B cell (primary cell): ENCODE results near the gene TNFRSF6B. TPM values are rescaled to one million over a fixed set of nuclear protein-coding genes. Genes with fewer than 3 reads are reported as not detected.

Experiments used
- ATAC-seq: fragments of 200-7000 bp; cut with Tn5 transposase; one replicate; pipeline ENCODE4 v1.10.0; 2021; ENCODE audit warnings: low read depth, mild to moderate bottlenecking, moderate number of reproducible peaks, moderate library complexity
- CTCF ChIA-PET: fragments of 350-600 bp; sonication (Branson Sonifier 250); formaldehyde crosslinking; loops from one replicate; lab custom pipeline; 2021; ENCODE audit warnings: antibody characterized with exemption, inconsistent platforms; lab: Charles Lee
- POLR2A ChIA-PET: fragments of 350-600 bp; sonication (Branson Sonifier 250); formaldehyde crosslinking; loops from one replicate; lab custom pipeline; 2021; ENCODE audit warnings: antibody characterized with exemption; lab: Charles Lee
- DNase-seq: peaks from one replicate; pipeline ENCODE4 v3.0.0; 2013
- H2AFZ ChIP-seq: 2 replicates; pipeline ENCODE4 v1.6.1; 2012; ENCODE audit warnings: mild to moderate bottlenecking, low read depth, low read length; ENCODE audit not compliant: insufficient read depth, poor library complexity, severe bottlenecking
- H3K27ac ChIP-seq, 2 donors: 1 replicate in 1 of 2; 2 replicates in 1 of 2; pipeline ENCODE4 v1.5.1; 2012 to 2013; ENCODE audit warnings: low read length in 2 of 2, mild to moderate bottlenecking in 2 of 2, moderate library complexity in 1 of 2
- H3K27me3 ChIP-seq, 4 experiments: fragments of 200-600 bp in 1 of 4; sonication (generic) in 1 of 4; replicated peaks in 1 of 4; 1 replicate in 2 of 4; 2 replicates in 2 of 4; pipeline versions ENCODE4 v1.6.1 to v1.7.0; 2013 to 2016; ENCODE audit warnings: low read length in 3 of 4, mild to moderate bottlenecking in 2 of 4, mixed read lengths in 1 of 4, moderate library complexity in 1 of 4; ENCODE audit not compliant: insufficient read depth in 4 of 4, control insufficient read depth in 3 of 4; ENCODE audit errors: control extremely low read depth in 1 of 4
- H3K36me3 ChIP-seq, 2 experiments: replicated peaks in 1 of 2; 1 replicate in 1 of 2; 2 replicates in 1 of 2; pipeline versions ENCODE4 v1.6.1 to v1.7.1; 2013; ENCODE audit warnings: low read length in 1 of 2; ENCODE audit not compliant: insufficient read depth in 2 of 2, control insufficient read depth in 1 of 2; ENCODE audit errors: control extremely low read depth in 1 of 2, extremely low read depth in 1 of 2
- H3K4me1 ChIP-seq, 2 donors: fragments of 200-600 bp in 1 of 2; sonication (generic) in 1 of 2; 1 replicate in 1 of 2; 2 replicates in 1 of 2; pipeline versions ENCODE4 v1.5.1 to v1.6.1; 2013 to 2017; ENCODE audit warnings: low read length in 2 of 2; ENCODE audit not compliant: control insufficient read depth in 2 of 2, insufficient read depth in 2 of 2
- H3K4me2 ChIP-seq: replicated peaks from 2 replicates; pipeline ENCODE3; 2012; ENCODE audit warnings: mild to moderate bottlenecking, low read depth, low read length; ENCODE audit not compliant: poor library complexity, severe bottlenecking
- H3K4me3 ChIP-seq, 5 experiments: fragments of 200-600 bp in 1 of 5; sonication (generic) in 1 of 5; 1 replicate in 3 of 5; 2 replicates in 2 of 5; pipeline versions ENCODE4 v1.5.1 to v1.7.0; 2011 to 2016; ENCODE audit warnings: low read length in 4 of 5, mild to moderate bottlenecking in 4 of 5, low read depth in 2 of 5, control low read depth in 1 of 5, moderate library complexity in 1 of 5; ENCODE audit not compliant: insufficient read depth in 1 of 5; ENCODE audit errors: control extremely low read depth in 1 of 5, extremely low read depth in 1 of 5
- H3K79me2 ChIP-seq: fragments of 200-600 bp; sonication (generic); one replicate; pipeline ENCODE4 v1.6.0; 2016; ENCODE audit warnings: low read length; ENCODE audit not compliant: control insufficient read depth, insufficient read depth
- H3K9ac ChIP-seq: fragments of 200-600 bp; sonication (generic); 2 replicates; pipeline ENCODE4 v1.6.1; 2017; ENCODE audit warnings: mild to moderate bottlenecking, low read length, moderate library complexity
- H3K9me3 ChIP-seq, 3 donors: one replicate each; pipeline versions ENCODE4 v1.6.1 to v1.7.1; 2013; ENCODE audit warnings: low read length in 2 of 3; ENCODE audit not compliant: control insufficient read depth in 2 of 3, insufficient read depth in 1 of 3; ENCODE audit errors: control extremely low read depth in 1 of 3
- H4K20me1 ChIP-seq: 2 replicates; pipeline ENCODE4 v1.6.0; 2012; ENCODE audit warnings: mild to moderate bottlenecking, low read length; ENCODE audit not compliant: insufficient read depth, control insufficient read depth, poor library complexity, severe bottlenecking
- H3K27ac Mint-ChIP-seq: one replicate; pipeline ENCODE4 v1.8.0; 2021; ENCODE audit warnings: mixed read lengths
- H3K27me3 Mint-ChIP-seq: one replicate; pipeline ENCODE4 v1.8.0; 2021; ENCODE audit warnings: mixed read lengths
- H3K4me1 Mint-ChIP-seq: one replicate; pipeline ENCODE4 v1.8.0; 2021; ENCODE audit warnings: mixed read lengths
- H3K4me3 Mint-ChIP-seq: one replicate; pipeline ENCODE4 v1.8.0; 2021; ENCODE audit warnings: mixed read lengths
- H3K9me3 Mint-ChIP-seq: one replicate; pipeline ENCODE4 v1.8.0; 2022; ENCODE audit warnings: mixed read lengths; ENCODE audit not compliant: insufficient read depth
- CTCF ChIP-seq: fragments of 200-600 bp; IDR thresholded peaks from one replicate; pipeline ENCODE4 v1.8.0; 2022; ENCODE audit warnings: antibody characterized with exemption, mild to moderate bottlenecking
- EZH2 ChIP-seq: IDR thresholded peaks from 2 replicates; pipeline ENCODE4 v1.6.1; 2012; ENCODE audit warnings: borderline replicate concordance, low read depth, mild to moderate bottlenecking, moderate library complexity, low read length; ENCODE audit not compliant: insufficient read depth, poor library complexity, severe bottlenecking
- WGBS: methylation state at CpG from one replicate; pipeline ENCODE4 v1.1.5; 2013; ENCODE audit warnings: missing lambda C conversion rate; ENCODE audit not compliant: insufficient coverage; 5-methylcytosine and 5-hydroxymethylcytosine counted together
- intact Hi-C: fragments of 100-400 bp; cut with micrococcal nuclease; formaldehyde crosslinking; loops from one replicate; pipeline ENCODE4 v1.10.0; 2022
- polyA plus RNA-seq: library from polyadenylated mRNA; depleted of rRNA; stranded (reverse); fragments of >200 nt; gene quantifications from 2 replicates; pipeline ENCODE4 v1.2.3, GENCODE V29; 2012
- total RNA-seq, 2 donors: library from RNA; stranded (reverse); fragments of 120-200 nt in 1 of 2; gene quantifications; 1 replicate in 1 of 2; 2 replicates in 1 of 2; pipeline versions ENCODE4 v1.2.3 to v1.2.4, GENCODE V29; 2013 to 2022

TNFRSF6B gene
- total and polyA plus RNA-seq, 2 donors (not counting 1 experiment from before 2014, with no cell fraction given) = 6.7 TPM; not detected in 1

- intact Hi-C loops = loop anchor here (1.0 to 5.0 kb wide), 7 partner anchors 29 to 355 kb away; partner anchors contain the start of genes LIME1, PPDPF, PTK6 and RTEL1
- ChIA-PET CTCF (interaction anchor here (1.0 to 2.6 kb wide), 5 partner anchors 12 to 168 kb away, joined by 3 to 11 read pairs (median 5); partner anchors contain the start of genes LIME1 and TPD52L2), POLR2A (interaction anchor here (0.5 to 2.2 kb wide), 7 partner anchors 9 to 249 kb away, joined by 3 to 20 read pairs (median 6); partner anchors contain the start of genes GMEB2, LIME1, RTEL1 and SLC2A4RG)
- Histone ChIP-seq H3K4me2 (peak overlapping the region; percentile 94), H3K4me1 (peaks cover 21 to 28% of the 10 kb centered on the region in 2 donors), H3K27me3 (no peaks in the 10 kb centered on the region), H3K9me3 (no peaks in the 10 kb centered on the region), H3K79me2 (peaks cover 92% of the 10 kb centered on the region), H2AFZ (peak overlapping the region; percentile 86), H3K36me3 (peaks cover 2 to 46% of the 10 kb centered on the region in 2 experiments), H3K9ac (peak overlapping the region; percentile 76), H4K20me1 (peaks cover 81% of the 10 kb centered on the region), H3K27ac (peak overlapping the region; percentile 63 to 85), H3K4me3 (peak overlapping the region in 4 of 5 experiments; percentile 63 to 80 (median 67))
- DNase-seq = peak; percentile 65
- peak; percentile 12 for ATAC-seq
- Mint-ChIP-seq H3K4me1 (peaks cover 34% of the 10 kb centered on the region), H3K27ac (peak overlapping the region; percentile 84), H3K9me3 (no peaks in the 10 kb centered on the region), H3K27me3 (no peaks in the 10 kb centered on the region), H3K4me3 (peak overlapping the region; percentile 87)
- WGBS = 5% methylated on average over 56 of the region's 56 CpGs
- TF ChIP-seq EZH2 (no peak), CTCF (peak; percentile 37)
These were observed 10.6 kb downstream of the TNFRSF6B start for GRCh38 chr20:63706852-63707557.
